Measurements from ENCODE around the gene SMARCE1. TPM values are rescaled to one million over a fixed set of nuclear protein-coding genes. Genes with fewer than 3 reads are reported as not detected.

SMARCE1 gene
- total RNA-seq, result 52.8 and 63.0 TPM in 2 replicates

- DNase-seq (ENCODE audit: low read depth in 2 of 2), result peak; percentile 79 to 81
Measured at GRCh38 chr17:40647624-40648383, at the start of gene SMARCE1. TSS of gene SMARCE1 (minus strand) at chr17:40647818. CDS start at chr17:40645802, 2,016 bp downstream.

- DNase-seq (ENCODE audit: low read depth in 2 of 2), result no peak
Measured at GRCh38 chr17:40697297-40697696, 49.7 kb upstream of the SMARCE1 start.

GRCh38 chr17:40696651-40697072 is 49.0 kb upstream of the SMARCE1 start:
- DNase-seq (ENCODE audit: low read depth in 2 of 2), result no peak

- no peak for DNase-seq (ENCODE audit: low read depth in 2 of 2)
Measured at GRCh38 chr17:40695874-40696472, 48.4 kb upstream of the SMARCE1 start.

- DNase-seq (ENCODE audit: low read depth in 2 of 2), result no peak
Measured at GRCh38 chr17:40694584-40694983, 47.0 kb upstream of the SMARCE1 start.

GRCh38 chr17:40687106-40687505 is 39.5 kb upstream of the SMARCE1 start:
- DNase-seq (ENCODE audit: low read depth in 2 of 2), result no peak

- peak in 1 of 2 donors; percentile 25 for DNase-seq (ENCODE audit: low read depth in 2 of 2)
Measured at GRCh38 chr17:40686192-40686591, 38.6 kb upstream of the SMARCE1 start.

- DNase-seq (ENCODE audit: low read depth in 2 of 2), result no peak
Measured at GRCh38 chr17:40680998-40681397, 33.4 kb upstream of the SMARCE1 start.

- no peak for DNase-seq (ENCODE audit: low read depth in 2 of 2)
Measured at GRCh38 chr17:40679523-40679907, 31.9 kb upstream of the SMARCE1 start.

- DNase-seq (ENCODE audit: low read depth in 2 of 2), result no peak
Measured at GRCh38 chr17:40678902-40679522, 31.4 kb upstream of the SMARCE1 start.

GRCh38 chr17:40675905-40676304 is 28.3 kb upstream of the SMARCE1 start:
- DNase-seq (ENCODE audit: low read depth in 2 of 2), result no peak

GRCh38 chr17:40672654-40673053 is 25.0 kb upstream of the SMARCE1 start:
- DNase-seq (ENCODE audit: low read depth in 2 of 2), result no peak

GRCh38 chr17:40671282-40671681 is 23.7 kb upstream of the SMARCE1 start:
- DNase-seq (ENCODE audit: low read depth in 2 of 2), result peak in 1 of 2 donors; percentile 77

GRCh38 chr17:40666331-40666730 is 18.7 kb upstream of the SMARCE1 start:
- DNase-seq (ENCODE audit: low read depth in 2 of 2), result no peak

GRCh38 chr17:40664582-40665333 is 17.1 kb upstream of the SMARCE1 start, which contains the start of gene KRT222:
TSS of gene KRT222 (minus strand) at chr17:40665177. CDS start at chr17:40665099, 78 bp downstream.
- DNase-seq (ENCODE audit: low read depth in 2 of 2), result no peak

GRCh38 chr17:40663252-40663651 is 15.6 kb upstream of the SMARCE1 start:
- no peak for DNase-seq (ENCODE audit: low read depth in 2 of 2)

GRCh38 chr17:40659911-40660310 is 12.3 kb upstream of the SMARCE1 start:
- DNase-seq (ENCODE audit: low read depth in 2 of 2), result no peak

GRCh38 chr17:40658396-40658795 is 10.8 kb upstream of the SMARCE1 start:
- DNase-seq (ENCODE audit: low read depth in 2 of 2), result no peak

GRCh38 chr17:40651939-40652338 is 4.3 kb upstream of the SMARCE1 start:
- DNase-seq (ENCODE audit: low read depth in 2 of 2), result no peak

- peak in 1 of 2 donors; percentile 41 for DNase-seq (ENCODE audit: low read depth in 2 of 2)
Measured at GRCh38 chr17:40648384-40648968, 858 bp upstream of the SMARCE1 start.
